OCI-LY1 (cell line): ENCODE results near the gene SENP2.

ENCODE experiments used
- H2AFZ ChIP-seq: fragments of 200-600 bp; sonication (generic), shearing (Covaris generic); 2 replicates; pipeline ENCODE4 v1.6.0; 2014; ENCODE audit warnings: antibody characterized with exemption, mild to moderate bottlenecking, low read length
- H3F3A ChIP-seq: fragments of 200-600 bp; sonication (generic), shearing (Covaris generic); 2 replicates; pipeline ENCODE4 v1.6.0; 2014; ENCODE audit warnings: mild to moderate bottlenecking, antibody characterized with exemption, low read length, moderate library complexity; ENCODE audit not compliant: insufficient read depth
- H3K27ac ChIP-seq: fragments of 200-600 bp; sonication (generic); 2 replicates; pipeline ENCODE4 v1.5.1; 2014; ENCODE audit warnings: low read length, mixed run types, mild to moderate bottlenecking, low read depth; ENCODE audit not compliant: poor library complexity, severe bottlenecking
- H3K27me3 ChIP-seq: fragments of 200-600 bp; sonication (generic); 2 replicates; pipeline ENCODE4 v1.6.0; 2014; ENCODE audit warnings: antibody characterized with exemption, mild to moderate bottlenecking, low read length, moderate library complexity; ENCODE audit not compliant: insufficient read depth
- H3K36me3 ChIP-seq: fragments of 200-600 bp; sonication (generic); 2 replicates; pipeline ENCODE4 v1.6.1; 2014; ENCODE audit warnings: mild to moderate bottlenecking, antibody characterized with exemption, low read length, moderate library complexity, mixed read lengths; ENCODE audit not compliant: insufficient read depth
- H3K4me1 ChIP-seq: fragments of 200-600 bp; sonication (generic); 2 replicates; pipeline ENCODE4 v1.5.1; 2014; ENCODE audit warnings: mild to moderate bottlenecking, low read length, moderate library complexity; ENCODE audit not compliant: insufficient read depth, severe bottlenecking
- H3K4me2 ChIP-seq: fragments of 200-600 bp; sonication (generic), shearing (Covaris generic); 2 replicates; pipeline ENCODE4 v1.6.1; 2014; ENCODE audit warnings: low read length
- H3K4me3 ChIP-seq: fragments of 200-600 bp; sonication (generic); 2 replicates; pipeline ENCODE4 v1.5.1; 2014; ENCODE audit warnings: low read length, low read depth, mild to moderate bottlenecking, mixed read lengths; ENCODE audit not compliant: poor library complexity, severe bottlenecking
- H3K79me2 ChIP-seq: fragments of 200-600 bp; shearing (Covaris generic); 2 replicates; pipeline ENCODE4 v1.6.1; 2016; ENCODE audit warnings: mixed run types, low read length, mixed read lengths; ENCODE audit not compliant: insufficient read depth
- H3K9ac ChIP-seq: fragments of 200-600 bp; sonication (generic), shearing (Covaris generic); 2 replicates; pipeline ENCODE4 v1.6.1; 2014; ENCODE audit warnings: mild to moderate bottlenecking, low read length, mixed read lengths
- H3K9me2 ChIP-seq: fragments of 200-600 bp; sonication (generic), shearing (Covaris generic); 2 replicates; pipeline ENCODE4 v1.6.1; 2014; ENCODE audit warnings: low read depth, mild to moderate bottlenecking, low read length, mixed read lengths
- H3K9me3 ChIP-seq: fragments of 200-600 bp; shearing (Covaris generic); 2 replicates; pipeline ENCODE4 v1.6.1; 2014; ENCODE audit warnings: low read length, mixed read lengths
- H4K20me1 ChIP-seq: fragments of 200-600 bp; sonication (generic), shearing (Covaris generic); 2 replicates; pipeline ENCODE4 v1.6.0; 2016; ENCODE audit warnings: mild to moderate bottlenecking, low read length; ENCODE audit not compliant: insufficient read depth
- EZH2 ChIP-seq: fragments of 200-600 bp; sonication (generic), shearing (Covaris generic); IDR thresholded peaks from 2 replicates; pipeline ENCODE4 v1.8.0; 2017; ENCODE audit warnings: borderline replicate concordance, mixed run types, mild to moderate bottlenecking, antibody characterized with exemption, low read length, moderate library complexity, mixed read lengths
- TF ChIP-seq, protein P1 (sequence below): fragments of 200-600 bp; sonication (generic), shearing (Covaris generic); IDR thresholded peaks from 2 replicates; pipeline ENCODE4 v1.5.1; 2017; ENCODE audit warnings: mild to moderate bottlenecking, antibody characterized with exemption, low read length, moderate library complexity, mixed read lengths

SENP2 gene

GRCh38 chr3:185558395-185558794 lies 27.7 kb upstream of the SENP2 start:
- Histone ChIP-seq H3K79me2 (no peaks in the 10 kb centered on the region), H4K20me1 (no peaks in the 10 kb centered on the region), H3K27me3 (peaks cover 5% of the 10 kb centered on the region; the same call in 1 of the 2 replicates), H3K27ac (no peak overlapping the region), H2AFZ (no peak overlapping the region), H3K9me3 (no peaks in the 10 kb centered on the region), H3K36me3 (no peaks in the 10 kb centered on the region), H3K4me1 (peaks cover 9% of the 10 kb centered on the region), H3K9me2 (no peaks in the 10 kb centered on the region), H3F3A (no peaks in the 10 kb centered on the region), H3K4me3 (no peak overlapping the region), H3K9ac (no peak overlapping the region), H3K4me2 (peak overlapping the region; percentile 54; the same call in 1 of the 2 replicates)
- no peak for TF ChIP-seq EZH2
- TF ChIP-seq, protein P1, sequence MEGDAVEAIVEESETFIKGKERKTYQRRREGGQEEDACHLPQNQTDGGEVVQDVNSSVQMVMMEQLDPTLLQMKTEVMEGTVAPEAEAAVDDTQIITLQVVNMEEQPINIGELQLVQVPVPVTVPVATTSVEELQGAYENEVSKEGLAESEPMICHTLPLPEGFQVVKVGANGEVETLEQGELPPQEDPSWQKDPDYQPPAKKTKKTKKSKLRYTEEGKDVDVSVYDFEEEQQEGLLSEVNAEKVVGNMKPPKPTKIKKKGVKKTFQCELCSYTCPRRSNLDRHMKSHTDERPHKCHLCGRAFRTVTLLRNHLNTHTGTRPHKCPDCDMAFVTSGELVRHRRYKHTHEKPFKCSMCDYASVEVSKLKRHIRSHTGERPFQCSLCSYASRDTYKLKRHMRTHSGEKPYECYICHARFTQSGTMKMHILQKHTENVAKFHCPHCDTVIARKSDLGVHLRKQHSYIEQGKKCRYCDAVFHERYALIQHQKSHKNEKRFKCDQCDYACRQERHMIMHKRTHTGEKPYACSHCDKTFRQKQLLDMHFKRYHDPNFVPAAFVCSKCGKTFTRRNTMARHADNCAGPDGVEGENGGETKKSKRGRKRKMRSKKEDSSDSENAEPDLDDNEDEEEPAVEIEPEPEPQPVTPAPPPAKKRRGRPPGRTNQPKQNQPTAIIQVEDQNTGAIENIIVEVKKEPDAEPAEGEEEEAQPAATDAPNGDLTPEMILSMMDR, result no peak

GRCh38 chr3:185559706-185560090 lies 26.4 kb upstream of the SENP2 start:
- no peaks in the 10 kb centered on the region for H3F3A ChIP-seq
- H3K9ac ChIP-seq, result no peak overlapping the region
- no peaks in the 10 kb centered on the region for H3K79me2 ChIP-seq
- no peak overlapping the region for H3K27ac ChIP-seq
- no peak overlapping the region for H2AFZ ChIP-seq
- no peak for TF ChIP-seq EZH2
- TF ChIP-seq, protein P1, result no peak
- H3K4me2 ChIP-seq, result peak overlapping the region; percentile 54
- no peaks in the 10 kb centered on the region for H3K9me3 ChIP-seq
- peaks cover 5% of the 10 kb centered on the region; the same call in 1 of the 2 replicates for H3K27me3 ChIP-seq
- H3K4me3 ChIP-seq, result no peak overlapping the region
- no peaks in the 10 kb centered on the region for H3K9me2 ChIP-seq
- peaks cover 9% of the 10 kb centered on the region for H3K4me1 ChIP-seq
- no peaks in the 10 kb centered on the region for H4K20me1 ChIP-seq
- H3K36me3 ChIP-seq, result no peaks in the 10 kb centered on the region

- H3K27me3 ChIP-seq, result peaks cover 5% of the 10 kb centered on the region; the same call in 1 of the 2 replicates
- no peaks in the 10 kb centered on the region for H3K9me2 ChIP-seq
- H3F3A ChIP-seq, result no peaks in the 10 kb centered on the region
- H3K4me1 ChIP-seq, result peaks cover 9% of the 10 kb centered on the region
- H3K4me2 ChIP-seq, result no peak overlapping the region
- no peaks in the 10 kb centered on the region for H3K79me2 ChIP-seq
- no peak overlapping the region for H3K4me3 ChIP-seq
- no peak for TF ChIP-seq EZH2
- TF ChIP-seq, protein P1, result no peak
- H3K9me3 ChIP-seq, result no peaks in the 10 kb centered on the region
- H3K9ac ChIP-seq, result no peak overlapping the region
- H3K27ac ChIP-seq, result no peak overlapping the region
- H4K20me1 ChIP-seq, result no peaks in the 10 kb centered on the region
- H3K36me3 ChIP-seq, result no peaks in the 10 kb centered on the region
- no peak overlapping the region for H2AFZ ChIP-seq
Observed at GRCh38 chr3:185560676-185561075, 25.4 kb upstream of the SENP2 start.
